Keratinocyte (primary cell): ENCODE measurements around the gene ZNF441. TPM values are rescaled to one million over a fixed set of nuclear protein-coding genes. Genes with fewer than 3 reads are reported as not detected.
"Not testable (repeated sequence)": the region's sequence is repeated elsewhere in the genome, so short reads cannot be mapped to it uniquely, and the experiment has no call there.

Experiments
- DNase-seq: peaks from one replicate; pipeline ENCODE4 v3.0.0-alpha.2; 2011; ENCODE audit warnings: low read depth, missing footprints, low spot score
- FAIRE-seq: peaks from 2 replicates; lab custom pipeline; 2011; peaks lifted over from hg19 to GRCh38; lab: Jason Lieb, UNC
- H2AFZ ChIP-seq: 2 replicates; pipeline ENCODE4 v1.6.0; 2012; ENCODE audit warnings: low read length, control low read depth, inconsistent platforms; ENCODE audit not compliant: control insufficient read depth
- H3K27ac ChIP-seq: 2 replicates; pipeline ENCODE4 v1.5.1; 2011; ENCODE audit warnings: low read length; ENCODE audit not compliant: control insufficient read depth, insufficient read depth
- H3K27me3 ChIP-seq: 3 replicates; pipeline ENCODE4 v1.6.0; 2011; ENCODE audit warnings: low read length; ENCODE audit not compliant: control insufficient read depth, insufficient read depth; ENCODE audit errors: extremely low read depth
- H3K36me3 ChIP-seq, 2 experiments: 2 replicates in 1 of 2; 3 replicates in 1 of 2; pipeline ENCODE4 v1.5.1; 2011; ENCODE audit warnings: low read length in 2 of 2, mild to moderate bottlenecking in 1 of 2; ENCODE audit not compliant: control insufficient read depth in 2 of 2, insufficient read depth in 2 of 2; ENCODE audit errors: extremely low read depth in 1 of 2
- H3K4me1 ChIP-seq: 3 replicates; pipeline ENCODE4 v1.5.1; 2011; ENCODE audit warnings: low read length; ENCODE audit not compliant: control insufficient read depth, insufficient read depth; ENCODE audit errors: extremely low read depth
- H3K4me2 ChIP-seq: 3 replicates; pipeline ENCODE4 v1.6.0; 2011; ENCODE audit warnings: low read depth, low read length; ENCODE audit not compliant: control insufficient read depth, insufficient read depth; ENCODE audit errors: extremely low read depth
- H3K4me3 ChIP-seq, 3 experiments: fragments of 200-600 bp in 1 of 3; sonication (generic) in 1 of 3; 2 replicates in 2 of 3; 3 replicates in 1 of 3; pipeline ENCODE4 v1.5.1; 2011 to 2016; ENCODE audit warnings: low read length in 3 of 3, mild to moderate bottlenecking in 3 of 3, control low read depth in 2 of 3, inconsistent platforms in 1 of 3, low read depth in 1 of 3, mixed read lengths in 1 of 3, mixed run types in 1 of 3, moderate library complexity in 1 of 3; ENCODE audit not compliant: control insufficient read depth in 2 of 3, insufficient read depth in 2 of 3; ENCODE audit errors: extremely low read depth in 1 of 3
- H3K79me2 ChIP-seq: 2 replicates; pipeline ENCODE4 v1.6.0; 2012; ENCODE audit warnings: low read length; ENCODE audit not compliant: control insufficient read depth, insufficient read depth
- H3K9ac ChIP-seq: 3 replicates; pipeline ENCODE4 v1.6.0; 2011; ENCODE audit warnings: low read length; ENCODE audit not compliant: control insufficient read depth, insufficient read depth; ENCODE audit errors: extremely low read depth
- H3K9me1 ChIP-seq: 3 replicates; pipeline ENCODE4 v1.6.0; 2011; ENCODE audit warnings: low read length; ENCODE audit not compliant: control insufficient read depth, insufficient read depth; ENCODE audit errors: extremely low read depth
- H3K9me3 ChIP-seq: 2 replicates; pipeline ENCODE4 v1.5.1; 2012; ENCODE audit warnings: low read depth, low read length; ENCODE audit not compliant: control insufficient read depth
- H4K20me1 ChIP-seq: 3 replicates; pipeline ENCODE4 v1.6.0; 2011; ENCODE audit warnings: low read length; ENCODE audit not compliant: control insufficient read depth, insufficient read depth; ENCODE audit errors: extremely low read depth
- EZH2 ChIP-seq: IDR thresholded peaks from one replicate; pipeline ENCODE4 v1.6.1; 2012; ENCODE audit warnings: inconsistent platforms, mild to moderate bottlenecking, low read length, moderate library complexity
- dilution Hi-C: fragments of 300-500 bp; cut with MboI; formaldehyde crosslinking; loops from one replicate; pipeline ENCODE4 v1.7.0; 2020; ENCODE audit warnings: low sequenced_read_pairs; ENCODE audit not compliant: extremely low pct_ligation_motif_present
- polyA plus RNA-seq, 5 experiments: library from polyadenylated mRNA; depleted of rRNA in 3 of 5; stranded (reverse) in 3 of 5; stranded (forward) in 1 of 5; unstranded in 1 of 5; fragments of >200 nt; gene quantifications; 1 replicate in 1 of 5; 2 replicates in 3 of 5; 3 replicates in 1 of 5; pipeline versions ENCODE4 v1.2.1 to v1.2.3, GENCODE V29; 2011 to 2012; ENCODE audit warnings: missing spikeins in 2 of 5, low read depth in 1 of 5, low replicate concordance in 1 of 5
- TF ChIP-seq, protein P1 (sequence below), 3 experiments: IDR thresholded peaks in 1 of 3; conservative IDR thresholded peaks in 1 of 3; optimal IDR thresholded peaks in 1 of 3; 2 replicates in 2 of 3; 3 replicates in 1 of 3; pipeline versions ENCODE3 to v1.5.1; 2011; ENCODE audit warnings: low read length in 3 of 3, mild to moderate bottlenecking in 3 of 3, moderate library complexity in 2 of 3, control low read depth in 1 of 3, inconsistent platforms in 1 of 3; ENCODE audit not compliant: insufficient read depth in 2 of 3; ENCODE audit errors: extremely low read depth in 1 of 3

The ZNF441 gene
- polyA plus RNA-seq, 1 donor (not counting 4 experiments of a cell fraction or from before 2014, with no cell fraction given): 3.1 TPM

DNA sequence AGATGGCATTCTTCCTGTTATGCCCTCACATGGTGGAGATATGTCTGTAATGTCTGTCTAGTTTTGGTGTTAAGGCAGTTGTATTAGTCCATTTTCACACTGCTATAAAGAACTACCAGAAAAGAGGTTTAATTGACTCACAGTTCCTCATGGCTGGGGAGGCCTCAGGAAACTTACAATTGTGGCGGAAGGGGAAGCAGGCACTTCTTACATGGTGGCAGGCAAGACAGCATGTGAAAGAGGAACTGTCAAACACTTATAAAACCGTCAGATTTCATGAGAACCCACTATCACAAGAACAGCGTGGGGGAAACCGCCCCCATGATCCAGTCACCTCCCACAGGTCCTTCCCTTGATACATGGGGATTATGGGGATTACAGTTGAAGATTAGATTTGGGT, 3.2 kb downstream of the ZNF441 start:
- Histone ChIP-seq H3K79me2 (no peaks in the 10 kb centered on the region), H3K36me3 (no peaks in the 10 kb centered on the region), H3K9ac (no peak overlapping the region), H3K9me1 (no peaks in the 10 kb centered on the region), H3K9me3 (no peaks in the 10 kb centered on the region), H2AFZ (no peak overlapping the region), H3K4me1 (peaks cover 4% of the 10 kb centered on the region), H3K27me3 (no peaks in the 10 kb centered on the region), H3K4me2 (no peak overlapping the region), H3K27ac (no peak overlapping the region), H4K20me1 (no peaks in the 10 kb centered on the region), H3K4me3 (no peak overlapping the region)
- FAIRE-seq: no peak
- no peak for DNase-seq
- dilution Hi-C loops: no loop called here
- TF ChIP-seq, protein P1, sequence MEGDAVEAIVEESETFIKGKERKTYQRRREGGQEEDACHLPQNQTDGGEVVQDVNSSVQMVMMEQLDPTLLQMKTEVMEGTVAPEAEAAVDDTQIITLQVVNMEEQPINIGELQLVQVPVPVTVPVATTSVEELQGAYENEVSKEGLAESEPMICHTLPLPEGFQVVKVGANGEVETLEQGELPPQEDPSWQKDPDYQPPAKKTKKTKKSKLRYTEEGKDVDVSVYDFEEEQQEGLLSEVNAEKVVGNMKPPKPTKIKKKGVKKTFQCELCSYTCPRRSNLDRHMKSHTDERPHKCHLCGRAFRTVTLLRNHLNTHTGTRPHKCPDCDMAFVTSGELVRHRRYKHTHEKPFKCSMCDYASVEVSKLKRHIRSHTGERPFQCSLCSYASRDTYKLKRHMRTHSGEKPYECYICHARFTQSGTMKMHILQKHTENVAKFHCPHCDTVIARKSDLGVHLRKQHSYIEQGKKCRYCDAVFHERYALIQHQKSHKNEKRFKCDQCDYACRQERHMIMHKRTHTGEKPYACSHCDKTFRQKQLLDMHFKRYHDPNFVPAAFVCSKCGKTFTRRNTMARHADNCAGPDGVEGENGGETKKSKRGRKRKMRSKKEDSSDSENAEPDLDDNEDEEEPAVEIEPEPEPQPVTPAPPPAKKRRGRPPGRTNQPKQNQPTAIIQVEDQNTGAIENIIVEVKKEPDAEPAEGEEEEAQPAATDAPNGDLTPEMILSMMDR (optimal IDR thresholded peaks at IDR 0.05 in 1 of 3, IDR thresholded peaks at IDR 0.05 in 1 of 3, conservative IDR thresholded peaks at IDR 0.05 in 1 of 3; ENCODE audit: extremely low read depth in 1 of 3, insufficient read depth in 2 of 3, low read length in 3 of 3): no peak
- no peak for TF ChIP-seq EZH2

GRCh38 chr19:11771520-11771919, 4.7 kb downstream of the ZNF441 start:
- H4K20me1 ChIP-seq, FAIRE-seq, H3K4me2 ChIP-seq, H3K27ac ChIP-seq, DNase-seq, H3K79me2 ChIP-seq, H3K27me3 ChIP-seq, H3K9ac ChIP-seq, dilution Hi-C loops, H3K36me3 ChIP-seq, H3K9me3 ChIP-seq, H3K9me1 ChIP-seq, H3K4me3 ChIP-seq, H2AFZ ChIP-seq, H3K4me1 ChIP-seq: not testable (repeated sequence)
- TF ChIP-seq, protein P1 (optimal IDR thresholded peaks at IDR 0.05 in 1 of 3, IDR thresholded peaks at IDR 0.05 in 1 of 3, conservative IDR thresholded peaks at IDR 0.05 in 1 of 3; ENCODE audit: extremely low read depth in 1 of 3, insufficient read depth in 2 of 3, low read length in 3 of 3): peak in 1 of 3 experiments; percentile 14

DNA sequence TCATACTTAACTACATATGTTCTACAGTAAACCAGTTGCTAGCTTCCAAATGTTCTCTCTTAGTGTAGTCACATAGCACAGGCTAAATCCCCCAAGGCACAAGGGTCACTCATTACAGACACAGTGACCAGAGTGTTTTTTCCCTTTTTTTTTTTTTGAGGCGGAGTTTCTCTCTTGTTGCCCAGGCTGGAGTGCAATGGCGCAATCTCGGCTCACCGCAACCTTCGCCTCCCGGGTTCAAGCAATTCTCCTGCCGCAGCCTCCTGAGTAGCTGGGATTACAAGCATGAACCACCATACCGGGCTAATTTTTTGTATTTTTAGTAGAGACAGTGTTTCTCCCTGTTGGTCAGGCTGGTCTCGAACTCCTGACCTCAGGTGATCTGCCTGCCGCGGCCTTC, 9.9 kb downstream of the ZNF441 start:
- dilution Hi-C loops, H3K4me1 ChIP-seq, H3K4me2 ChIP-seq, H4K20me1 ChIP-seq, DNase-seq, H3K4me3 ChIP-seq, H3K9ac ChIP-seq, H3K79me2 ChIP-seq, H2AFZ ChIP-seq, H3K9me1 ChIP-seq, H3K27me3 ChIP-seq, FAIRE-seq, H3K27ac ChIP-seq: not testable (repeated sequence)
- peaks cover 19% of the 10 kb centered on the region for H3K9me3 ChIP-seq
- H3K36me3 ChIP-seq: peaks cover 14% of the 10 kb centered on the region in 2 experiments
